Measurements from ENCODE around the gene BEND6.

Gene BEND6

GRCh38 chr6:56954403-56955170 lies at the start of gene BEND6:
BEND6 (plus strand) TSS chr6:56955107; CDS start chr6:56981811, 26,704 bp downstream.
- peak; percentile 23 for DNase-seq

- DNase-seq = no peak
Measured at GRCh38 chr6:56905378-56905777, 49.5 kb upstream of the BEND6 start.

GRCh38 chr6:56906752-56907151 lies 48.2 kb upstream of the BEND6 start:
- no peak for DNase-seq

DNA sequence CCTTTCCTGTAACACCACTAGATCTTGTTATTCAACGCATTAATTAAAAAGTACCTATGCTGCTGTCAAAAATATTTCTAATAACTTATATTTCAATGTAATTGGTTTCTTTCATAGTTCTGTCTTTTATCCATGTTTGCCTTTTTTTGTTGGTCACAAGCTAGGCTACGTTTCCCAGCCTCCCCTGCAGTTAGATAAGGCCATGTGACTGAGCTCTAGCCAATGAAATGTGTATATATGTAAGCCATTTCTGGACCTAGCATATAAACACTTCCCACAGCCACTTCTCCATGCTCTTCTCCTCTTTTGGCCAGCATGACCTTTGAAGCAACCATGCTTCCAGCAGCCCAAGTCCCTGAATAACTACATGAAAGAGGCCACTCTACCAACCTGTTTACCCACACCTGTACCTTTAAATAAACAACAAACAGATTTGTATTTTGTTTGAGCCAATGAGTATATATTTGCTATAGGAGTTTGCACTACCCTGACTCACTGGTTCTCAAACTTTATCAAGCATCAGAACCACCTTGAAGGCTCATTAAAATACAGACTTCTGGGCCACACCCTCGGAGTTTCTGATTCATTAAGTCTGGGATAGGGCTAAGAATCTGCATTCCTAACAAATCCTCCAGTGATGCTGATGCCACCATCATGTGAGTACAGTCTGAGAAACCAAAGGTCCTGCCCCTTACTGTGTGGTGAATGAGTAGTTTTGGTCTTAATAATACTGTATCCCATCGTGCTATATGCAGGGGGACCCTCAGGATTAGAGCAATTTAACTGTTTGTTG lies 45.6 kb upstream of the BEND6 start:
- no peak for DNase-seq

DNA sequence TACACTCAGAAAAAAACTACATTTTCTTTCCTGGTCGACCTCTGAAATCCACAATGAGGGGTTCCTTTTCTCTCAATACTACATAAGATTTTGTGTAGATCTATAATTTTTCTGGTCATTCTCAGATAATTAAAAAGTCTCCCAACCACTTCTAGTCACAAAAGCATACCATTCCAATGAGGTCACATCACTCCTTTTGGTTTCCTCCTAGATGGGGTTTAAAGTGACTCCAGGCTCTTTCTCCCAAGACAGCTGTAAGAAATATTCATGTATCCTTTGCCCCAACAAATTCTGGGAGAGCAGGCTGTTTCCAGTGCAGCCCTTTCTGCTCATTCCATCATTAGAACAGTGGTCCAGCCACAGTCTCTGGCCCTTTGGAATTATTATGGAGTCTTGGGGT lies 43.1 kb upstream of the BEND6 start:
- DNase-seq = no peak

- DNase-seq = no peak
Measured at GRCh38 chr6:56913285-56914074, 41.4 kb upstream of the BEND6 start.

- no peak for DNase-seq
Measured at GRCh38 chr6:56914798-56915658, 39.9 kb upstream of the BEND6 start.

- no peak for DNase-seq
Measured at GRCh38 chr6:56915832-56916231, 39.1 kb upstream of the BEND6 start.

GRCh38 chr6:56916849-56917551 lies 37.9 kb upstream of the BEND6 start:
- no peak for DNase-seq

DNA sequence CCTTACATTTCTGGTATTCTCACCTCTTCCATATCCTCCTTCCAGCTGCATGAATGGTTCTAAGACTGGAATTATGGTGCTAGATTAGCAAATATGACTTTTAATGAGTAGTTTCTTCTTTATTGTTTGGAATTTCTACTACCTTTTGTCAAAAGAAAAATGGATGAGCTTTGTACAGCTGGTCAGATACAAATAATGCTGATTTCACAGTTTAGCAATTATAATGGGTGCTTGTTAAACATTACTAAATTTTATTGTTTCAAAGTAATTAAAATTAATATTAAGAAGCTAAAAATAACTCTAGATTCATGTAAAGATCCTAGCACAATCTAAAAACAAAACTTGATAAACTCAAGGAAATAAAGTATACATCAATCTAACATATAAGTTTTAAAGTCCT lies 32.3 kb upstream of the BEND6 start:
- DNase-seq = no peak

DNA sequence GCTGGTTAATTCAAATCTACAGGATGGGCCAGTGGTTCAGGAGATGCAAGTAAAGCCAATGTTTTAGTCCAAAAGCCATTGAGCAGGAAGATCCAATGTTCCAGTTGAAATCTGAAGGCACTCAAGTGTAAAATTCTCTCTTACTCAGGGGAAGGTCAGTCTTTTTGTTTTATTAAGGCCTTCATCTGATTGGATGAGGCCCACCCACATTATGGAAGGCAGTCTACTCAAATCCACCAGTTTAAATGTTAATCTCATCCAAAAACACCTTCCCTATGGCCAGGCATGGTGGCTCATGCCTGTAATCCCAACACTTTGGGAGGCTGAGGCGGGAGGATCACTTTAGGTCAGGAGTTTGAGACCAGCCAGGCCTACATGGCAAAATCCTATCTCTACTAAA lies 31.3 kb upstream of the BEND6 start:
- no peak for DNase-seq

DNA sequence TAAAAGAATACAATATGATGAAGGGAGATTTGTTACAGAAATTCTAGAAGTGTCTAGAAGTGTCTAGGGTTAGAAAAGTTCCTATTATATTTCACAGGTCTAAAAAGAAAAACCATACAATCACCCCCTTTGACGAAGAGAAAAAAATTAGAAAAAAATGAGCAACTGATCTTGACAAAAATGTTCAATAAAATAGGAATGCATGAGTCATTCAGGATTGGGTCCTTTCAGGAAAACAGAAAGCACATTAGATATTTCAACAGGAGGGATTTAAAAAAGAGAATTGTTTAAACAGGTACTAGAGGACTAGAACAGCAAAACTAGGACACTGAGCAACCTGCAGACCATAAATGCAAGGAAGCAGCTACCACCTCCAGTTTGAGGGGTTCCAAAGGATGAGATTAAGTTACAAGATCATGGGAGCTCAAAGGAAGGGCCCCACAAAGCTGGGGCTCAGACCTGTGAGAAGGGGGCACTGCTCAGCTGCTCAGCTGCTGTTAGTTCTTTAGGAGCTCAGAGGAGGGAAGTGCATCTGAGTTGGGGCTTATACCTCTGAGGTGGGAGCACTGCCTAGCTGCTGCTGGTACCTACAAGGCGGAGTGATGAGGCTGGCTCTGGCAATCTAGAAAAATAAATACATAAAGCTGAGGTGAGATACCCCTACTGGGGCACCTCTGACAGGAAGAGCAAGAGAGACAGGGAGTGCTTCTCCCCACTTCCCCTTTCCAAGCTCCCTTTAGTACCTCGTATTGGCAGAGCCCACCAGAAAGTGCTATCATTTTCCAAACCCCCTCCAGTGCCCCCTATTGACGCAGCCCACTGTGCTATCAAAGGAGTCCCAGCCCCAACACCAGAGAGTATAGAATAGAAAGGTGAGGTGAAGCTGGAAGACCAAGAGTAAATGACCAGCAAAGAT lies 27.1 kb upstream of the BEND6 start:
- DNase-seq = no peak

- DNase-seq = no peak
Measured at GRCh38 chr6:56930846-56931245, 24.1 kb upstream of the BEND6 start.

GRCh38 chr6:56932910-56933477 lies 21.9 kb upstream of the BEND6 start:
- DNase-seq = no peak

- DNase-seq = peak; percentile 10
Measured at GRCh38 chr6:56933650-56934049, 21.3 kb upstream of the BEND6 start.

GRCh38 chr6:56934876-56935275 lies 20.0 kb upstream of the BEND6 start:
- DNase-seq = no peak

GRCh38 chr6:56936466-56936865 lies 18.4 kb upstream of the BEND6 start:
- no peak for DNase-seq

DNA sequence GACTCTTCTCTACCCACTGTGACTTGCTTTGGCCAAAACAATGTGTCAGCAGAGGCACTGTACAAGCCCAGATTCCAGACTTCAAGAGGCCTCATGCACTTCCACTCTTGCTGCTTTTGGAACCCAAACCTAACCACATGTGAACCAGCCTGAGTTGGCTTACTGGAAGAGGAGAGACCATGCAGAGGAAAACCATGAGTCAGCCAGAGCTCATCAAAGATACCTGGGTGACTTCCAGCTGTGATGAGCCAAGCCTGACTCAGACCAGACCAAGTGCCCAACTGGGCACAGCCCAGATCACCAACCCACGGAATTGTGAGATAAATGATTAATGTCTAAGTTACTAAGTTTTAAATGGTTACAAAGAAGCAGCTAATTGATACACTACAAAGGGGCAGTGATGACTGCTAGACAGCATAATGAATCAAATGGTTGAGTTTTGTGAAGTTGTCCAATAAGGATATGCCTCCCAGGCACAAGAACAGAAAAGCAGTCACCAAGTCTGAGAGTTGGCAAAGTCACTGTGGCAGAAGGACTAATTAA lies 16.2 kb upstream of the BEND6 start:
- no peak for DNase-seq

GRCh38 chr6:56940463-56940862 lies 14.4 kb upstream of the BEND6 start:
- no peak for DNase-seq

GRCh38 chr6:56940977-56941376 lies 13.9 kb upstream of the BEND6 start:
- DNase-seq = no peak
